ENCODE results near the gene DHPS.
"Not testable (repeated sequence)": the region's sequence is repeated elsewhere in the genome, so short reads cannot be mapped to it uniquely, and the experiment has no call there.

Gene DHPS

GRCh38 chr19:12655546-12655945, 26.1 kb downstream of the DHPS start:
- TF ChIP-seq CTCF (IDR thresholded peaks at IDR 0.05; ENCODE audit: insufficient read depth, missing control alignments): no peak
- DNase-seq (ENCODE audit: insufficient read length, low spot score) (no peak), FAIRE-seq (no peak)

- DNase-seq (ENCODE audit: insufficient read length, low spot score) (no peak), FAIRE-seq (no peak)
- no peak for TF ChIP-seq CTCF (IDR thresholded peaks at IDR 0.05; ENCODE audit: insufficient read depth, missing control alignments)
These were observed 29.5 kb downstream of the DHPS start for GRCh38 chr19:12652219-12652618.

GRCh38 chr19:12649941-12650340, 31.7 kb downstream of the DHPS start:
- FAIRE-seq: no peak
- no peak for DNase-seq (ENCODE audit: insufficient read length, low spot score)
- no peak for TF ChIP-seq CTCF (IDR thresholded peaks at IDR 0.05; ENCODE audit: insufficient read depth, missing control alignments)

GRCh38 chr19:12648088-12648487, 33.6 kb downstream of the DHPS start:
- no peak for TF ChIP-seq CTCF (IDR thresholded peaks at IDR 0.05; ENCODE audit: insufficient read depth, missing control alignments)
- FAIRE-seq (no peak), DNase-seq (ENCODE audit: insufficient read length, low spot score) (peak; percentile 9)

- DNase-seq (ENCODE audit: insufficient read length, low spot score): no peak
These were observed 34.1 kb downstream of the DHPS start for GRCh38 chr19:12647490-12648071.

GRCh38 chr19:12647047-12647446, 34.6 kb downstream of the DHPS start:
- no peak for TF ChIP-seq CTCF (IDR thresholded peaks at IDR 0.05; ENCODE audit: insufficient read depth, missing control alignments)
- DNase-seq (ENCODE audit: insufficient read length, low spot score): no peak
- FAIRE-seq: no peak

More at GRCh38 chr19:12647490-12648071, 34.1 kb downstream of the DHPS start:
- no peak for TF ChIP-seq CTCF (IDR thresholded peaks at IDR 0.05; ENCODE audit: insufficient read depth, missing control alignments)
- FAIRE-seq: no peak

- DNase-seq (ENCODE audit: insufficient read length, low spot score) (no peak), FAIRE-seq (no peak)
- TF ChIP-seq CTCF (IDR thresholded peaks at IDR 0.05; ENCODE audit: insufficient read depth, missing control alignments): no peak
These were observed 35.1 kb downstream of the DHPS start for GRCh38 chr19:12646551-12646950.

- DNase-seq (ENCODE audit: insufficient read length, low spot score); FAIRE-seq: not testable (repeated sequence)
These were observed 38.0 kb downstream of the DHPS start for GRCh38 chr19:12643716-12644115.

Measured in D721Med (cell line).